Activated effector memory CD4-positive, alpha-beta T cell treated with Interleukin-2 at 50 U/mL for 16 hours (primary cell): Measurements from ENCODE around the gene DMRT1.

Source experiments
- DNase-seq: peaks from one replicate; pipeline ENCODE4 v3.0.0-alpha.2; 2020

DMRT1 gene

DNA sequence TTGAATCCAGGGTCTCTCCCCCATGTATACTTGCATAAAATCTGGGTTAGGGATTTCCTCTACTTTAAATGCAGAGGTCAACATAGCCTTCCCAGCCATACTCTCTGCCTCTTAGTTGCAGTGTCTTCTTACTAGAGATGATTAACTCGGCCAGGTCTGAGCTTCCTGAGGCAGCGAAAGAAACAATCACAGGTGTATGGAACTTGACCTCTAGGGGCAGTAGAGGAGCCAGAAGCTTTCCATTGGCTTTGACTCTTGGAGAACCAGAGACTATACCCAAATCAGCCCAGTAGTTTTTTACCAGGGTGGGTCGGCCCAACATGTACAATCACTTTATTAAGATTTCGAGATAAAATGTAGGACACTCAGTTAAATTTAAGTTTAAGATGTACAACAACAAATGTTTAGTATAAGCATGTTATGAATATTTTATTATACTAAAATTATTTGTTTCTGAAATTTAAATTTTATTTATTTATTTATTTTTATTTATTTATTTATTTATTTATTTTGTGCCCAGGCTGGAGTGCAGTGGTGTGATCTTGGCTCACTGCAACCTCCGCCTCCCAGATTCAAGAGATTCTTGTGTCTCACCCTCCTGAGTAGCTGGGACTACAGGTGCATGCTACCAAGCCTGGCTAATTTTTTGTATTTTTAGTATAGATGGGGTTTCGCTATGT, 87.0 kb downstream of the DMRT1 start:
- DNase-seq, result no peak

DNA sequence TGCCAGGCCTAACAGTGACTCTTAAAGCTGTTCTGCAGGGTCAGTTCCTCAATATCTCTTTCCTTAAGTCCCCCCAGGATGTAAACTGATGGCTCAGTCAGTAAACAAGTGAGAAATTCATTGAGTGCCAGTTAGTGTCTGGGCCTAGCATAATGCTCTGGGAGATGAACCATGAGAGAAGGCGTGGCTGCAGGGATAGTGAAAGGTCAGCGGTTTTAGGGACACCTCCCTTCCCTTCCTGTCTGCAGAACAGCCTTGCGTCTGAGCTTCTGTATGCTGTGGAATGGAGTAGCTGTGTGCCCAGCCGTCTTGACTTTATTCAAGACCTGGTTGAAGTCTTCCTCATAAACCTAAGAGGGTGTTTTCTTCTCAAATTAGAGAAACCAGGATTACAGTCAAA, 88.2 kb downstream of the DMRT1 start:
- DNase-seq, result no peak

DNA sequence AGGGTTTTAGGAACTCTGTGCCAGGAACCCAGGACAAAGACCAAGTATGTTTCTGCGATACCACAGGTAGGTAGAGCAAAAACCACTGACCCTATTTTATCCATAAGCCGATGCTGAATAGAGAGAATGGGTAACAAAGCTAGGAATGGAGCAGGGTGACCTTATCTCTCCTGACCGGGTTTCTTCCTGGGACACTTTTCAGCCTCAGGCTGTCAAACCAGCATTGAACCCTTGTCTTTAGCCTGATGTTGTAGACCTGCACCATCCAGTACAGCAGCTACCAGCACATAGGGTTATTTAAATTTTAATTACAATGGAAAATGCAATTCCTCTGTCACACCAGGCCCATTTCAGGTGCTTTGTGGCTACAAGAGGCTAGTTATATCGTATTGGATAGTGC, 91.9 kb downstream of the DMRT1 start:
- DNase-seq, result no peak

DNA sequence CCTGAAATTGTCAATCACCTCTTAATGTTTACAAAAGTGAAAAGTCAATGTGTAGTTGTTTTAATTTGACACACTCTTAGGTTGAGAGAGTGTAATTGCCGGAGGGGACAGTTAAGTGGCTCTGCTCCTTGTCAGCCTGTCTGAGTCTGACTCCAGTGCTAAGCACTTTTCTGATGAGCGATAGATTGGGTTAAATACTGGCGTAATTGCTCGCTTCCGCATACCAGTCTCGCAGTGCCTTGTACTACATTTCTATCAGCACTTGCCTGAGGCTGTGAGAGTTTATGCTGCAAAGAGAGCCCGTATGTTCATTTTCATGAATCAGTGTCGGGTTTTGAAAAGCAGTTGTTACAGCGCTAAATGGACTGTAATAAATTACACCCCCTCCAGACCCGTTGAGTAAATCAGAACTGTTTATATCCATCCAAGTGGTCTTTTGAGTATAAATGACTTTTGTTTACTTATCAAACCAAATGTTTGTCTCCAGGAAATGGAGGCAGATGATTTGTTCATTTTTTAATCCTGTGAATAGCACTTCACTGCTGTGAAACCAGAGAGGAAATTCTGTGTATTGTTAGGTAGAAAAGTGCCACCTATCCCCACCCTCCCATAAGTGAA, 94.0 kb downstream of the DMRT1 start:
- no peak for DNase-seq

DNA sequence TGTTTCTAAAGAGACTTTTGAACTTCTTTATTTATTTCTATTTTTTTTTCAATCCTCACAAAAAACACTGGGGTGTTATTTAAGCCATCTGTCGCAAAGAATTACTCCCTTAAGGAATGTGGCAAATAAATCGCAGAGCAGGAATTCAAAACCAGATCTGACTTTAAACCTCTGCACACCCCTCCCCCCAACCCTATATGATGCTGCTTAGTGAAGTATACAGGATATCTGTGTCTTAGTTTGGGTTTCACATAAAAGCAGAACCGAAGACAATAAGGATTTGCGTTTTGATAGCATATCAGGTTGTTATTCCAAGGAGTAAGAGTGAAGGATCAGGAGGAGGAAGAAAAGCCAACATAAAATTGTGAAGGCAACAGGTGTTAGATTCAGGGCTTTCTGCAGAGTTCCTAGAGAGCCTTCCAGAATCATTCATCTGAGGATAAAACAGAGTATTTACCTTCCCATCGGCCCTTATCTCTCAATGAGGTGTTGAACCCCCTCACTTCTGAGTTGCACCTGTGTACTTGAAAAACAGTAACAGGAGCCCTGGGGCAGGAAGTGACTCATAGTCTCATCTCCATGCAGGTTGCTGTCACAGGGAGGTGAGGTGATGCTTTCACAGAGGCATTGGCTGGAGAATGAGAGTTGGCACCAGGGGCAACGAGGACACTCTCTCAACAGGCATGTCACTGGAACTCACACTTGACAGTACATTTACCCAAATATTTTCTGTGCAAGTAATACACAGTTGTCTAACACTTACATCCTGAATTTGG, 101.5 kb downstream of the DMRT1 start:
- no peak for DNase-seq

DNA sequence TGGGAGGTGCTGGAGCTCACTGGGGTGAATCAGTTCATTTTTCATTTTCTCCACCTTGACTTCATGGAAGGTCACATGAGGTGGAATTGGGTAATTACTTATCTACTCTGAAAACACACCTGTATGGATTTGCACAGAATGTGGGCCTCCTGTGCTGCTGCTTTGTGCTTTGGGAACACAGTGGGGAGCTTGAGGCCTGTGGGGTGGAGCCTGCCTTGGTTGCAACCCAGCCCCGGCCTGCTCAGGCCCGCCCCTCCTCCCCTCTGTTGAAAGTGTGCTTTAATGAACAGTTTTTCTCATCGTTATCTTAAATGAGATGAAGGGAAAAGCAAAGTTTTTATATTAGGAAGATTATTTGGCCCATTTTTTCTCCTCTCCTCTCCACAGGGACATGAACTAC, 106.5 kb downstream of the DMRT1 start:
- no peak for DNase-seq

DNA sequence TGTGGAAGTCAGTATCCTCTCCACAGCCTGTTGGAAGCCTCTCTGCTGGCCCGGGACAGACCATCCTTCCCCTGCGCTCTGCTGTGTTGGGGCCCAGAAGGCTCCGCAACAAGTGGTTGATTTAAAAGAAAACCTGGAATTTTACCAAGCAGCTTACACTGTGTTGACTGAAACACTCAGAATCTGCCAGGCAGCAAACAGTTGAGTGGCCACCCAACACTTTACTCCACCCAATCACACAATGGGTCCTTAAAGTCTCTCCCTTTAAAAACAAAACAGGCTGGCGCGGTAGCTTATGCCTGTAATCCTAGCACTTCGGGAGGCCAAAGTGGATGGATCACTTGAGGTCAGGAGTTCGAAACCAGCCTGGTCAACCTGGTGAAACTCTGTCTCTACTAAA, 107.0 kb downstream of the DMRT1 start:
- no peak for DNase-seq

DNA sequence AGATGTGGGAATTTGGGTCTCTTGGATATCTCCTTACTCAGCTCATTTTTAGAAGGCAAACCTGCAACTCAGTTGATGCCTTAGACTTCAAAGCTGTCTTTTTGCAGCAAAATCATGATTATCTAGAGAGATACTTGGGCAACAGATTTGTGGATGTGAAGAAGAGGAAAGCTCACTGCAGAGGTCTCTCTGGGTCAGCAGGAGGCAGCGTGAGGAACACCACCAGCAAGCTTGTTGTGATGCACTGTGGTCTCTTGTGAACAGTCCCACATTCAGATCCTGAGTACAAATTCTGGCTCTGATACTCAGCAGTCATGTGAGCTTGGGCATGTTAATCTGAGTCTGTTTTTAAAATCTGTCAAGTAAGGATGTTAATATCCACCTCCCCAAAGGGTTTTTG, 108.6 kb downstream of the DMRT1 start:
- no peak for DNase-seq

DNA sequence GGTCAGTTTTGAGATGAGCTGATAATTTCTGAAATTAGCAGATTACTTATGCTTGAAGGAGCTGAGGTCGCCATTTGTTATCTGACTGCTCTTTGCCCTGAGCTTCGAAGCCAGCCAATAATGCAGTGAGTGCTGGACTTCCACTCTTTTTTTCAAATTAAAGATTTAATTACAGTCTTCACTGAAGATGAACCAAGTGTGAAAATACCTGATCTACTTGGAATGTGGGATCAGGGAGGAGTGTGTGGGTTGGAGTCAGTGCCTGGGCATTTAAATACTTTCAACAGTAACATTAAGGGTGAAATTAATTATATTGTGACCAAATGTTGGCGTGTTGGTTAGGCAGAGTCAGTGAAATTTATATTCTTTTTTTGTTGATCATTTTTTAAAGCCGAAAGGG, 111.0 kb downstream of the DMRT1 start:
- no peak for DNase-seq

DNA sequence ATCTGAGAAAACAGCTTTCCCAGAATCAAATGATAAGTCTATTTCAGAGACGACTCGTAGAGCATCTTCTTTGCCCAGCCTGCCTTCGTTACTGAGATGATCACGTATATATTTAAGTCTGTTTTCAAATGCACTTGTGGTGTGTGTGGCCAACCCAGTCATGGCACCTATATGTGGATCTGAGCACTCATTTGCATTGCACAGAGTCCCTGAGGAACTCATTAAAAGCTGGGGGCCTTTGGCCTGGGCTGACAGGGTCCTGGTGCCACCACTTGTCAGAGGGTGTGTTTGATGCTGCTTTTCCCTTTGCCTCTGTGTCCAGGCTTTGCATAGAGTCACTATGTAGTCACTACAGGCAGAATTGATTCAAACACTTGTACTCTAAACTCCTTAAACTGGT, 117.6 kb downstream of the DMRT1 start:
- DNase-seq, result no peak

DNA sequence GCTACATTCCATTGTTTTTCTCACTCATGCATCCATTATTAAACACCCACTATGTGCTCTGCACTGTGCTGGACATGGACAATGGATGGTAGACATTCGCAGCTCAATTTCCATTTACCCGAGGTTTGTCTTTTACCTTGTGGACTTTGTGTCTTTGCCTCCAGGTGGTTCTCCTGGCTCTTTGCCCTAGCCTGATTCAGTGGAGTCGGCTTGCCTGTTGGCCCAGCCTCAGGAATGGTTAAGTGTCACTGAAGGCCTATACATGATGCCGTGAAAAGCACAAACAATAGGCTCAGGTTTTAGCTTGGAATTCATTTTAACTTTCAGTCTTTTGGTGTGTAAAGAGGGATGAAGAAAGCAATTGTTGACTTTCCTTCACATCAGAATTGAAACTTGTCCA, 118.4 kb downstream of the DMRT1 start:
- DNase-seq, result no peak

DNA sequence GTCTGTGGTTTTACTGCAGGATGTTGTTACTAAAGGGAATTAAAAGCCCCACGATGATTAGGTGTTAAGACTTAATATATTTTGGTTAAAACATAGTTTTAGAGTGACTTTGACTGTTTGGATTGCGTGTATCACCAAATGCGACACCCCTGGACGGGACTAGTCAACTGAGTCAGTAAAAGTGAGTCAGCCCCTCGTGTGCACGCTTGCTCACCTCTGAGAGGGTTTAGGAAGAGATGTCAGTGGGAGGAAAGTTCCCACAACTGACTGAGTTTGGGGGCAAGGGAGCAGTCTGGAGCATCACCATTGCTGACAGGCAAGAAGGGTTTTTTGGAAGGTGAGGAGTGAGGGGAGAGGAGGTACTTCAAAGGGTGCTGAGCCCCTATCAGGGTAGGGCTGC, 120.5 kb downstream of the DMRT1 start:
- DNase-seq, result no peak

DNA sequence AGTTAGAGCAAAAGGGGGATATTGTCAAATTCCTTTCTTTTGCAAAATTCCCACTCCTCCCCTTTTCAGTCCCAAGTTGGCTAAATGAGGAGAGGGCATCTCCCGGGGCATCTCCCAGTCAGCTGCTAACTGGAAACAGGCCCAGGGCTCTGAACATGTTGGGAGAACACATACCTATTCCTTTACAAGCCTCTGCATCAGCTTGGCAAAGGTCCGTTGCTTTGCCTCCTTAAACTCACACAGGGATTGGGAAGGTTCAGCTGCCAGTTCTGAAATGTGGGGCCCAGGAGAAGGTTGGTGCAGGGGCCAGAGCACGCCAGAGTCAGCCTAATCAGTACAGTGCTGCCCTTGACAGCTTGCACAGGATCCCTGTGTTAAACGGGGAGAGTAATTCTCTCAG, 124.0 kb downstream of the DMRT1 start:
- no peak for DNase-seq

DNA sequence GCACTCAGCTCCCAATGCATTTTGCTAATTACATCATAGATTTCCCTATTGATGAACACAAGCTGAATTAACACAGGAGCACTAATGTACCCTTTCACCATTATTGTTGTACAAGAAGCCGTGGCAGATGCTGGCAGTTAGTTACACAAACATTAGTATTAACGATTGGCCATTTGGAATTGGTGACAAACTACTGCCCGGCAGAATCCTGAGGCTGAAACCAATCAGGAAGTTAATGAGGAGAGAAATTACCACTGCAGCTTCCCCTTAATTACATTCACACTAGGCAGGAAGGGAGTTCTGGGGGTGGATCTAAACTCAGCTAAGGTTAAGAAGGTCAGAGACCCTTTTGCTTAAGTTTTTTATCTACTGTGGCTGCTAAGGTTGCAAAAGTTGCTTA, 125.4 kb downstream of the DMRT1 start:
- no peak for DNase-seq

DNA sequence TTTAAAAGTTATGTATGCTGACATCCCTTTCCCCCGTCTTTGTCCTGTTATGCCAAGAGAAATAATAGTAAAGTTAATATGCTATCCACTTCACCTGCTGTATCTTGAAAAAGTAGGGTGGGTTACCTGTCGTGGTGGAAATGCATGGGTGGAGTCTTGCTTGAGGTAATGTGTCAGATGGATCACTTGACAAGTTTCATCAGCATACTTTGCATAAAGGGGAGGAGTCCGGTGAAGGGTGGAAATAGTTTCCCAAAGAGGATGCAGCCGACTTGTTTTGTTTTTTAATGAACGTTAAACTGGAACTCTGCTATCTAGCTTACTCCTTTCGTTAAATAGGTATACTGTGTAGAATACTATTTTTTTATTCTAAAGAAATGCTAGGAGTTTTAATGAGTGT, 125.9 kb downstream of the DMRT1 start:
- no peak for DNase-seq

DNA sequence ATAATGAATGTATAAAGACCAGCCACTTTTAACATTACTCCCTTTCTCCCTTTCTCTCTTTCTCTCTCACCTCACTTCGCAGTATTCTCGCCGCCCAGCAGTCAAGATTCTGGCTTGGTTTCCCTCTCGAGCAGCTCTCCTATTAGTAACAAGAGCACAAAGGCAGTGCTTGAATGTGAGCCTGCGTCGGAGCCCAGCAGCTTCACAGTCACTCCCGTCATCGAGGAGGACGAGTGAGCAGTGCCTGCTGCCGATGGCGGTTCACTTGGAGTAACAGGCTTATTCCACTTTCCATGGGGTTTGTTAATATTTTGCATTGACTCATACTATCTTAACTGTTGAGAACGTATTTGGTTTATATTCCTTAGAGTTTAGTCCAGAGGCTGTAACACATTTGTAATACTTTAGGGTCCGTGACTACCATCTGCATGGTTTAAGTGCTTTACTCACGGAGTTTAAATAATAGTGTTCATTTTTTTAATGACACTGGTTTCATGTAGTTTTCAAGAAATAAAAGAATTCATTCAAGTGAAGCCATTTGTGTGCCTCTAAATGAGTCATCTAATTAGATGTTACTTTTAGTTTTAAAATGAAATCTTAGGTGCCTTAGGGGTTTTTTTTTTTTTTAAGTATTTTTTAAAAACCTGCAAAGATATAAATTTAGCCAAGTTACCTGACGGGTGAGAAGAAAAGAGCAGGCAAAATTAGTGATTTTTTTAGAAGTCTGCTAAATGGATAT, 126.6 kb downstream of the DMRT1 start:
- no peak for DNase-seq

DNA sequence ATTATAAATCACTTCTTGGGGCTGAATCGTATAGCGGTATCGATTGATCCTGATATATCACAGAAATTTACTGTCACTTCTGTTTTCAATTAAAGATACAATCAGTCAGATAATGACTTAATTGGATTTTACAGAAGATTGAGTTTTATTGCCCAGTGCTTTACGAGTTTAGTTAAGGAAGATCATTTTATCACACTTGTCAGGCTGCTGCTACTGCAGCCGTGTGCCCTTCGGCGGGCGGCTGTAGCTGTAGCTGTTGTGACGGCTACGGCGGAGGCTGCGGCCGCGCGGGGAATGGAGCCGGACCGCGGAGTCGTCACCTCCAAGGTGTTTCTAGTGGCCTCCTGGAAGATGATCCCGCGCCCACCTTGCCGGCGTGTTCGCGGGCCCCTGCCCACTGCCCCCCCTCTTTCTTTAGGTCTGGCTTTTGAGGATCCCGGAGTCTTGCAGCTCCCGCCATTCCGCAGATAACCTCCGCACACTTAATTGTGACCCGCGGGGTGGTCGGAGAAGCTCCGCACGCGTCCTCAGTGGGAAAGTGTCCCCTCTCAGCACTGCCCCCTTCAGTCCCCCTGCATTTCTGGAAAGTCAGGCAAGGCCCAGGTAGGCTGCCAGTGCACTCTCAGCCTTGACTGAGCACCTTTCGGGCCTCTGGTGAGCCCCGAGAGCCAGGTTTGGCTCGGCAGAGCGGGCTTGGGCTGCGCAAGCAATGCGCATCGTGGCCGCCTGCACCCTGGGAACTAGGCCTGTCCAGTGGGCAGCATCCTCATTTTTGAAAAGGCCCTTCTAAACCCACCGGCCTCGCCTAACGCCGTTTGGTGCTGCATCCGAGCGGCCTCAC, 128.0 kb downstream of the DMRT1 start:
- DNase-seq, result no peak

DNA sequence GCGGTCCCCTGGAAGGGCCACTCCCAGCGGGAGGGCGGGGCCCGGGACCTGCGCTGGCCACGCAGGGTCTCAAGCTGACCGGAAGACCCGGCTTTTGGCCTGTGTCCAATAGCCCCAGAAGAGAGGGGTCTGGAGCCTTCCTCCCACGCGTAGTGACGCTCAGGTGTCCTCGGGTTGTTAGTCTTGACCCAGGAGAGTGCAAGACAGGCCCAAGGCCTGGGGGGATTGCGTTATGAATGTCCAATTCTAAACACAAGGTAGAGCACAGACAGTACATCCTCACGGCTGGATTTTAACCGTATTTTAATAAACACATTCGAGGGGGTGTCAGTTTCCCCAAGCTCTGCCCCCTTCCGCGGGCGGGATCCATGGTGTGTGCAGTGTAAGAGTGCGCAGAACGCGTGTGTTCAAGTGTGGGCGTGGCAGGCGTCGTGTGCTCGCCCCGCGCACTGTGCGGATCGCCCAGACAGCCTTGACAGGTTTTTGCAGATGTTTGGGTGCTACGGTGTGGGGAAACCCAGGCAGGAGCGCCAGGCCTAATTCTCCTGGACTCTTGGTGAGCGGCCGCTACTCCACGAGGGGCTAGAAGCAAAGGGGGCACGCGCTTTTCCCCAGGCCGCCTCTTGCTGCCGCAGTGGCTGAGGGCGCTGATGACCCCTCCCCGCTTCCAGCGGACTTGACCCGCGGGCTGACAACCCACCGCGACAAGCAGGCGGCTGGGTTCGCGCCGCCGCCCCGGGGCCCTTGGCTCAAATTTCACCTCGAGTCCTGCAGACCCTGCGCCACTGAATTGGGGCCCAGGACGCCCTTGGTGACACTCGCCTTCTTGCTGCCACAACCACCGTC, 128.9 kb downstream of the DMRT1 start:
- no peak for DNase-seq

DNA sequence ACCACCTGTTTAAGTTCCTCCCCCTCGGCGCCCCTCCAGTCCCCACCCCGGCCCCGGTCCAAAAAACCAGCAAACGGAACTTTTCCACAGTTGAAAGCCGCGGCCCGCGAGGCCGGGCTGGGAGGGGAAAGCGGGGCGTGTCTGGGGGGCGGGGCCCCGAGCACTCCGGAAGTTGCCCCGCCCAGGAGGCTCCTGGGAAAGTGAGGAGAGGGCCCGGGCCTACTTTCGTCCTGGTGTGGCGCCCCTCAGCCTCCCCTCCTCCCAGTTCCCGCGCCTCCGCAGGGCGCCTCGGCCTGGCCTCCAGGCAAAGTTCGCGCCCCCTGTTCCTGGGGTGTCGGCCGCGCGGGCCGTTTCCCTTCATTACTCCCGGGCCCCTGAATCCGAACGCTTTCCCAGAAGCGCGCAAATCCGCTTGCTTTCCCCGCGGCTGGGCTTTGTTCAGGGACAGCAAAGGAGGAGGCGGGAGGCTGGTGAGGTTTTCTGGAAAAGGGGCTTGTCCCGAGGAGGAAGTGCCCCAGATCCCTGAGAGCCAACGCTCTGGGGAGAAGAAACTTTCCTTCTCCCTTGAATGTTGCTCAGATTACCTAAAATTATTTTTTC, 130.5 kb downstream of the DMRT1 start:
- no peak for DNase-seq

DNA sequence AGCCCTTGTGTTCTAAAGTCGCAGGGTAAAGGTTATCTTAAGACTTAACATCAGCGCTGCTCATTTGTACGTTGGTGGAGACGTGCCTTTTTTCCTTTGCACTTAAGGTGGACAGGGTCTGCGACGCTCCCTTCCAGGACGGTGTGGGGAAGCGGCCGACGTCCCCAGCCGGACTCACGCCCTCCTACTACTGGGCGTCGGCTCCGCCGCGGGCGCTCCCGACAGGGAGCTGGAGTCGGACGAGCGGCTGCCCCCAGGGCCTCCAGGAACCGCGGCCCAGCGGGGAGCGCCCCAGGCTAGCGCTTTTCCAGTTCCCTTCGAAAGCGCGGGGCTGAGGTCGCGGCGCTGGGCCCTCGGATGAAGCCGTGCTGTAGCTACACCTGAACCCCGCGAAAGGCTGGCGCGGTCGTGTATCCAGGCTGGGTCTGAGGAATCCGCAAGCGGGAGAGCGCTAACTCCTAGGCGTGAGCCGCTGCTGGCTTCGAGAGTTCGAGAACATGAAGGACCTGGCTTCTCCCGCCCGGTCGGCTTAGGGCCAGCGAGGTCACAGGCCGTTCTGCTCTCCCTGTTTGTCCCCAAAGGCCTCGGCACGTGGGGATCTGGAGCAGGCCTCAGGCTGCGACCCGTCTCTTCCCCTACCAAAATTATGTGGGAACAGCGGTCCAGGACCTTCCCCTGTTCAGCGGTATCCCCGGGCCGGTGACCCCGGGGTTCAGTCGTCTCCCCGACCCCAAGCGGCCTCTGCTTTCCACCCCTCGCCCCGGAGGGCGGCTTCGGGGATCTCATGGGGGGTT, 131.2 kb downstream of the DMRT1 start:
- DNase-seq, result no peak
